Breast epithelium (tissue), 3 donors: ENCODE data around the gene AGFG1.

Experiments used
- POLR2A ChIP-seq: fragments of 450-650 bp; IDR thresholded peaks from one replicate; pipeline ENCODE4 v1.6.1; 2016; ENCODE audit warnings: antibody characterized with exemption, mild to moderate bottlenecking, moderate library complexity
- POLR2AphosphoS5 ChIP-seq, 3 donors: sonication (generic); formaldehyde crosslinking; IDR thresholded peaks; one replicate each; pipeline ENCODE4 v1.6.1; 2017; ENCODE audit warnings: antibody characterized with exemption in 3 of 3
- TF ChIP-seq, protein P1 (sequence below), 3 donors: fragments of 450-650 bp; IDR thresholded peaks; one replicate each; pipeline ENCODE4 v1.5.1; 2016 to 2017; ENCODE audit warnings: antibody characterized with exemption in 3 of 3, mild to moderate bottlenecking in 3 of 3, moderate library complexity in 3 of 3

GRCh38 chr2:227597036-227597435 is 125.1 kb downstream of the AGFG1 start:
- TF ChIP-seq, protein P1, sequence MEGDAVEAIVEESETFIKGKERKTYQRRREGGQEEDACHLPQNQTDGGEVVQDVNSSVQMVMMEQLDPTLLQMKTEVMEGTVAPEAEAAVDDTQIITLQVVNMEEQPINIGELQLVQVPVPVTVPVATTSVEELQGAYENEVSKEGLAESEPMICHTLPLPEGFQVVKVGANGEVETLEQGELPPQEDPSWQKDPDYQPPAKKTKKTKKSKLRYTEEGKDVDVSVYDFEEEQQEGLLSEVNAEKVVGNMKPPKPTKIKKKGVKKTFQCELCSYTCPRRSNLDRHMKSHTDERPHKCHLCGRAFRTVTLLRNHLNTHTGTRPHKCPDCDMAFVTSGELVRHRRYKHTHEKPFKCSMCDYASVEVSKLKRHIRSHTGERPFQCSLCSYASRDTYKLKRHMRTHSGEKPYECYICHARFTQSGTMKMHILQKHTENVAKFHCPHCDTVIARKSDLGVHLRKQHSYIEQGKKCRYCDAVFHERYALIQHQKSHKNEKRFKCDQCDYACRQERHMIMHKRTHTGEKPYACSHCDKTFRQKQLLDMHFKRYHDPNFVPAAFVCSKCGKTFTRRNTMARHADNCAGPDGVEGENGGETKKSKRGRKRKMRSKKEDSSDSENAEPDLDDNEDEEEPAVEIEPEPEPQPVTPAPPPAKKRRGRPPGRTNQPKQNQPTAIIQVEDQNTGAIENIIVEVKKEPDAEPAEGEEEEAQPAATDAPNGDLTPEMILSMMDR (IDR thresholded peaks at IDR 0.05) = no peak
- TF ChIP-seq POLR2A (no peak), POLR2AphosphoS5 (IDR thresholded peaks at IDR 0.05) (no peak)
